ENCODE results near the gene PDGFRA. TPM values are rescaled to one million over a fixed set of nuclear protein-coding genes. Genes with fewer than 3 reads are reported as not detected.

The PDGFRA gene
- total RNA-seq, 2 donors from 2014 or later = 20.5 to 32.5 TPM

GRCh38 chr4:54289316-54289715 lies 60.2 kb downstream of the PDGFRA start:
- Histone ChIP-seq H3K9ac (ENCODE audit: low read depth in 2 of 2, low read length in 2 of 2) (no peak overlapping the region), H3K9me3 (no peaks in the 10 kb centered on the region), H3K36me3 (no peaks in the 10 kb centered on the region), H3K27me3 (no peaks in the 10 kb centered on the region), H3K27ac (no peak overlapping the region), H3K4me3 (no peak overlapping the region), H3K4me1 (no peaks in the 10 kb centered on the region)
- no peak for DNase-seq
- intact Hi-C loops (cut with DNase I) = no loop called here
- no peak for TF ChIP-seq CTCF (IDR thresholded peaks at IDR 0.05)

- intact Hi-C loops (cut with DNase I) = no loop called here
- TF ChIP-seq CTCF (IDR thresholded peaks at IDR 0.05) = no peak
- Histone ChIP-seq H3K9ac (ENCODE audit: low read depth in 2 of 2, low read length in 2 of 2) (no peak overlapping the region), H3K4me1 (no peaks in the 10 kb centered on the region), H3K36me3 (no peaks in the 10 kb centered on the region), H3K9me3 (no peaks in the 10 kb centered on the region), H3K4me3 (no peak overlapping the region), H3K27ac (no peak overlapping the region), H3K27me3 (no peaks in the 10 kb centered on the region)
- DNase-seq = no peak
Observed at GRCh38 chr4:54290980-54291379, 61.9 kb downstream of the PDGFRA start.

GRCh38 chr4:54296548-54297203 lies 67.6 kb downstream of the PDGFRA start:
- H3K27ac ChIP-seq = no peak overlapping the region
- intact Hi-C loops (cut with DNase I) = no loop called here
- H3K9ac ChIP-seq (ENCODE audit: low read depth in 2 of 2, low read length in 2 of 2) = no peak overlapping the region
- no peak overlapping the region for H3K4me3 ChIP-seq
- H3K27me3 ChIP-seq = no peaks in the 10 kb centered on the region
- DNase-seq = no peak
- no peaks in the 10 kb centered on the region for H3K9me3 ChIP-seq
- no peaks in the 10 kb centered on the region for H3K4me1 ChIP-seq
- TF ChIP-seq CTCF (IDR thresholded peaks at IDR 0.05) = no peak
- no peaks in the 10 kb centered on the region for H3K36me3 ChIP-seq

- Histone ChIP-seq H3K27me3 (no peaks in the 10 kb centered on the region), H3K27ac (no peak overlapping the region), H3K4me3 (no peak overlapping the region), H3K9ac (ENCODE audit: low read depth in 2 of 2, low read length in 2 of 2) (no peak overlapping the region), H3K9me3 (no peaks in the 10 kb centered on the region), H3K4me1 (no peaks in the 10 kb centered on the region), H3K36me3 (no peaks in the 10 kb centered on the region)
- DNase-seq = no peak
- TF ChIP-seq CTCF (IDR thresholded peaks at IDR 0.05) = no peak
- intact Hi-C loops (cut with DNase I) = no loop called here
Observed at GRCh38 chr4:54308110-54308509, 79.0 kb downstream of the PDGFRA start.

- Histone ChIP-seq H3K27me3 (no peaks in the 10 kb centered on the region), H3K27ac (no peak overlapping the region), H3K9me3 (no peaks in the 10 kb centered on the region), H3K4me1 (no peaks in the 10 kb centered on the region), H3K4me3 (no peak overlapping the region), H3K9ac (ENCODE audit: low read depth in 2 of 2, low read length in 2 of 2) (no peak overlapping the region), H3K36me3 (no peaks in the 10 kb centered on the region)
- no peak for TF ChIP-seq CTCF (IDR thresholded peaks at IDR 0.05)
- no peak for DNase-seq
- intact Hi-C loops (cut with DNase I) = no loop called here
Observed at GRCh38 chr4:54315561-54316538, 86.8 kb downstream of the PDGFRA start.
